ENCODE results near the gene METTL1. TPM values are rescaled to one million over a fixed set of nuclear protein-coding genes. Genes with fewer than 3 reads are reported as not detected.

The METTL1 gene
- total and polyA plus RNA-seq, 2 experiments from 2014 or later: 8.6 to 31.1 TPM

- no peak overlapping the region for H2AFZ ChIP-seq
- no peak for DNase-seq (ENCODE audit: low spot score)
- no peaks in the 10 kb centered on the region for H4K20me1 ChIP-seq (ENCODE audit: insufficient read depth, poor library complexity, severe bottlenecking)
- no peak overlapping the region for H3K4me3 ChIP-seq
- H3K36me3 ChIP-seq (replicated peaks; ENCODE audit: insufficient read depth, low read depth): no peaks in the 10 kb centered on the region
- TF ChIP-seq EZH2phosphoT487 (IDR thresholded peaks at IDR 0.05; ENCODE audit: low read depth, severe bottlenecking, unreplicated experiment) (no peak), CTCF (IDR thresholded peaks at IDR 0.05; ENCODE audit: poor library complexity) (no peak)
- no peak overlapping the region for H3K27ac ChIP-seq
- no peaks in the 10 kb centered on the region for H3K4me1 ChIP-seq (ENCODE audit: insufficient read depth)
- WGBS (ENCODE audit: low lambda C conversion rate, missing lambda C conversion rate): 96% methylated on average over 5 of the region's 5 CpGs
- no peaks in the 10 kb centered on the region for H3K79me2 ChIP-seq
- H3K4me2 ChIP-seq: no peak overlapping the region
- no peaks in the 10 kb centered on the region for H3K9me2 ChIP-seq (replicated peaks; ENCODE audit: insufficient read depth)
- H3K27me3 ChIP-seq: no peaks in the 10 kb centered on the region
- H3K9me3 ChIP-seq (ENCODE audit: low read depth): no peaks in the 10 kb centered on the region
Measured at GRCh38 chr12:57810450-57810849, 38.5 kb upstream of the METTL1 start.

- Histone ChIP-seq H3K27ac (no peak overlapping the region), H3K4me1 (ENCODE audit: insufficient read depth) (no peaks in the 10 kb centered on the region), H3K9me2 (replicated peaks; ENCODE audit: insufficient read depth) (no peaks in the 10 kb centered on the region), H3K27me3 (no peaks in the 10 kb centered on the region), H3K4me3 (no peak overlapping the region), H3K36me3 (replicated peaks; ENCODE audit: insufficient read depth, low read depth) (no peaks in the 10 kb centered on the region), H3K79me2 (no peaks in the 10 kb centered on the region), H4K20me1 (ENCODE audit: insufficient read depth, poor library complexity, severe bottlenecking) (no peaks in the 10 kb centered on the region), H2AFZ (no peak overlapping the region), H3K9me3 (ENCODE audit: low read depth) (no peaks in the 10 kb centered on the region), H3K4me2 (no peak overlapping the region)
- no peak for TF ChIP-seq CTCF (IDR thresholded peaks at IDR 0.05; ENCODE audit: poor library complexity)
- no peak for TF ChIP-seq EZH2phosphoT487 (IDR thresholded peaks at IDR 0.05; ENCODE audit: low read depth, severe bottlenecking, unreplicated experiment)
- TF ChIP-seq EZH2 (IDR thresholded peaks at IDR 0.05; ENCODE audit: borderline replicate concordance): no peak
- WGBS (ENCODE audit: low lambda C conversion rate, missing lambda C conversion rate): 90% methylated on average over 3 of the region's 3 CpGs
- no peak for DNase-seq (ENCODE audit: low spot score)
Measured at GRCh38 chr12:57809425-57809824, 37.5 kb upstream of the METTL1 start.

GRCh38 chr12:57808351-57808750 is 36.4 kb upstream of the METTL1 start:
- Histone ChIP-seq H3K79me2 (no peaks in the 10 kb centered on the region), H3K9me3 (ENCODE audit: low read depth) (no peaks in the 10 kb centered on the region), H3K36me3 (replicated peaks; ENCODE audit: insufficient read depth, low read depth) (no peaks in the 10 kb centered on the region), H4K20me1 (ENCODE audit: insufficient read depth, poor library complexity, severe bottlenecking) (no peaks in the 10 kb centered on the region), H3K4me1 (ENCODE audit: insufficient read depth) (no peaks in the 10 kb centered on the region), H3K4me2 (no peak overlapping the region), H3K27ac (no peak overlapping the region), H3K27me3 (no peaks in the 10 kb centered on the region), H3K4me3 (no peak overlapping the region), H2AFZ (no peak overlapping the region), H3K9me2 (replicated peaks; ENCODE audit: insufficient read depth) (no peaks in the 10 kb centered on the region)
- TF ChIP-seq EZH2 (IDR thresholded peaks at IDR 0.05; ENCODE audit: borderline replicate concordance) (no peak), CTCF (IDR thresholded peaks at IDR 0.05; ENCODE audit: poor library complexity) (no peak), EZH2phosphoT487 (IDR thresholded peaks at IDR 0.05; ENCODE audit: low read depth, severe bottlenecking, unreplicated experiment) (no peak)
- no peak for DNase-seq (ENCODE audit: low spot score)
- WGBS (ENCODE audit: low lambda C conversion rate, missing lambda C conversion rate): 90% methylated on average over 5 of the region's 5 CpGs

GRCh38 chr12:57807285-57807684 is 35.4 kb upstream of the METTL1 start:
- no peak overlapping the region for H3K27ac ChIP-seq
- no peaks in the 10 kb centered on the region for H3K27me3 ChIP-seq
- no peaks in the 10 kb centered on the region for H4K20me1 ChIP-seq (ENCODE audit: insufficient read depth, poor library complexity, severe bottlenecking)
- TF ChIP-seq EZH2phosphoT487 (IDR thresholded peaks at IDR 0.05; ENCODE audit: low read depth, severe bottlenecking, unreplicated experiment): no peak
- TF ChIP-seq CTCF (IDR thresholded peaks at IDR 0.05; ENCODE audit: poor library complexity): no peak
- TF ChIP-seq EZH2 (IDR thresholded peaks at IDR 0.05; ENCODE audit: borderline replicate concordance): no peak
- H2AFZ ChIP-seq: no peak overlapping the region
- no peaks in the 10 kb centered on the region for H3K36me3 ChIP-seq (replicated peaks; ENCODE audit: insufficient read depth, low read depth)
- no peaks in the 10 kb centered on the region for H3K4me1 ChIP-seq (ENCODE audit: insufficient read depth)
- WGBS (ENCODE audit: low lambda C conversion rate, missing lambda C conversion rate): 95% methylated on average over 9 of the region's 9 CpGs
- no peaks in the 10 kb centered on the region for H3K79me2 ChIP-seq
- no peak overlapping the region for H3K4me3 ChIP-seq
- H3K9me3 ChIP-seq (ENCODE audit: low read depth): no peaks in the 10 kb centered on the region
- DNase-seq (ENCODE audit: low spot score): no peak
- no peaks in the 10 kb centered on the region for H3K9me2 ChIP-seq (replicated peaks; ENCODE audit: insufficient read depth)
- H3K4me2 ChIP-seq: no peak overlapping the region

Data from hepatocyte (in vitro differentiated cells).